ENCODE results near the gene ZC3H12D. TPM values are rescaled to one million over a fixed set of nuclear protein-coding genes. Genes with fewer than 3 reads are reported as not detected.

Gene ZC3H12D
- total and polyA plus RNA-seq, 9 of the 15 experiments (the other 6 are each of a cell fraction or from before 2014, with no cell fraction given), result 0.04 to 0.27 (median 0.05) TPM; not detected in 3

DNA sequence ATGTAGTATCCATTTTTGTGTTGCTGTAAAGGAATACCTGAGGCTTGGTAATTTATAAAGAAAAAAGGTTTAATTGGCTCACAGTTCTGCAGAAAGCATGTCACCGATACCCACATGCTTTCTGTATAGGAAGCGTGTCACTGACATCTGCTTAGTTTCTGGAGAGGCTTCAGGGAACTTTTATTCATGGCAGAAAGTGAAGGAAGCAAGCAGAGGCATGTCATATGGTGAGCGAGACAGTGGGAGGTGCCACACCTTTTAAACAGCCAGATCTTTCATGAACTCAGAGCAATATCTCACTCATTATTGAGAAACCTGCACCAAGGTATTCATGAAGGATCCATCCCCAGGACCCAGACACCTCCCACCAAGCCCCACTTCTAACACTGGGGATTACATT, 81.3 kb downstream of the ZC3H12D start:
- BruUV-seq (replicated peaks), result no TSS peak
- H3K9me3 ChIP-seq (replicated peaks; ENCODE audit: control insufficient read depth, insufficient read depth, low read depth, low read length), result no peaks in the 10 kb centered on the region
- H3K4me1 ChIP-seq (replicated peaks in 1 of 2; ENCODE audit: control insufficient read depth in 2 of 2, insufficient read depth in 2 of 2, low read length in 2 of 2), result no peaks in the 10 kb centered on the region
- H3K79me2 ChIP-seq (ENCODE audit: control insufficient read depth, insufficient read depth, low read length), result no peaks in the 10 kb centered on the region
- no peak for TF ChIP-seq MCM2 (IDR thresholded peaks at IDR 0.05; ENCODE audit: low read depth)
- no peak for TF ChIP-seq SRSF1 (IDR thresholded peaks at IDR 0.05; ENCODE audit: low read depth, low read length)
- TF ChIP-seq ZNF57 (CRISPR knock-in tag; IDR thresholded peaks at IDR 0.05), result no peak
- TF ChIP-seq, protein P1, sequence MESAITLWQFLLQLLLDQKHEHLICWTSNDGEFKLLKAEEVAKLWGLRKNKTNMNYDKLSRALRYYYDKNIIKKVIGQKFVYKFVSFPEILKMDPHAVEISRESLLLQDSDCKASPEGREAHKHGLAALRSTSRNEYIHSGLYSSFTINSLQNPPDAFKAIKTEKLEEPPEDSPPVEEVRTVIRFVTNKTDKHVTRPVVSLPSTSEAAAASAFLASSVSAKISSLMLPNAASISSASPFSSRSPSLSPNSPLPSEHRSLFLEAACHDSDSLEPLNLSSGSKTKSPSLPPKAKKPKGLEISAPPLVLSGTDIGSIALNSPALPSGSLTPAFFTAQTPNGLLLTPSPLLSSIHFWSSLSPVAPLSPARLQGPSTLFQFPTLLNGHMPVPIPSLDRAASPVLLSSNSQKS (CRISPR knock-in tag; IDR thresholded peaks at IDR 0.05), result no peak
- TF ChIP-seq ETV6 (IDR thresholded peaks at IDR 0.05; ENCODE audit: borderline replicate concordance in 1 of 2, low read depth in 2 of 2, low read length in 1 of 2), result no peak
- no peak for TF ChIP-seq ETV6 (CRISPR knock-in tag; IDR thresholded peaks at IDR 0.05; ENCODE audit: borderline replicate concordance)
- H3K27me3 ChIP-seq (ENCODE audit: control insufficient read depth in 2 of 2, insufficient read depth in 2 of 2, low read length in 2 of 2), result no peaks in the 10 kb centered on the region
- ChIA-PET CTCF (ENCODE audit: low intra/inter-chr PET ratio) (no interaction called here), POLR2A (no interaction called here)
- no peak overlapping the region for H3K4me3 ChIP-seq
- 94% methylated on average over 3 of the region's 3 CpGs for WGBS (ENCODE audit: insufficient coverage, low coverage, missing lambda C conversion rate)
- H3K9me1 ChIP-seq (ENCODE audit: control insufficient read depth, insufficient read depth, low read length), result no peaks in the 10 kb centered on the region
- no peak for ATAC-seq
- H3K36me3 ChIP-seq (ENCODE audit: control insufficient read depth, insufficient read depth, low read length), result peaks cover 31% of the 10 kb centered on the region
- H2AFZ ChIP-seq (ENCODE audit: low read depth, low read length), result no peak overlapping the region
- no peak for FAIRE-seq
- no peaks in the 10 kb centered on the region for H4K20me1 ChIP-seq (replicated peaks; ENCODE audit: control insufficient read depth, insufficient read depth, low read length)
- no peak overlapping the region for H3K9ac ChIP-seq (ENCODE audit: insufficient read depth in 1 of 2, low read depth in 2 of 2, low read length in 2 of 2)
- in situ Hi-C loops (cut with MboI), result no loop called here
- no peak overlapping the region for H3K4me2 ChIP-seq (ENCODE audit: insufficient read depth, low read length)
- intact Hi-C loops (cut with micrococcal nuclease), result no loop called here
- H3K27ac ChIP-seq (ENCODE audit: extremely low read depth, low read depth, low read length), result no peak overlapping the region
- no peak for DNase-seq (ENCODE audit: extremely low read depth in 1 of 4, low spot score in 3 of 4)

Data from K562 (cell line).